GOT3 (cell line): ENCODE results near the gene DHRS12.

ENCODE experiments used
- DNase-seq: peaks from one replicate; lab custom pipeline; 2025; ENCODE audit warnings: mixed read lengths; lab: John Stamatoyannopoulos, UW

DHRS12 gene

GRCh38 chr13:51807041-51807440 lies 3.1 kb upstream of the DHRS12 start:
- DNase-seq: no peak

GRCh38 chr13:51806566-51806965 lies 2.6 kb upstream of the DHRS12 start:
- DNase-seq: no peak

GRCh38 chr13:51805925-51806324 lies 2.0 kb upstream of the DHRS12 start:
- DNase-seq: no peak

- DNase-seq: no peak
These were observed 1.4 kb upstream of the DHRS12 start for GRCh38 chr13:51805313-51805712.

GRCh38 chr13:51804295-51805172 lies 571 bp upstream of the DHRS12 start:
- no peak for DNase-seq

GRCh38 chr13:51802631-51803418 lies 1.1 kb downstream of the DHRS12 start:
- no peak for DNase-seq

- DNase-seq: no peak
These were observed 2.3 kb downstream of the DHRS12 start for GRCh38 chr13:51801631-51802099.

GRCh38 chr13:51800486-51800885 lies 3.5 kb downstream of the DHRS12 start:
- DNase-seq: no peak

GRCh38 chr13:51799261-51799660 lies 4.7 kb downstream of the DHRS12 start:
- DNase-seq: no peak

- no peak for DNase-seq
These were observed 6.1 kb downstream of the DHRS12 start for GRCh38 chr13:51797664-51798488.

- no peak for DNase-seq
These were observed 7.4 kb downstream of the DHRS12 start for GRCh38 chr13:51796546-51796945.

GRCh38 chr13:51795419-51795818 lies 8.5 kb downstream of the DHRS12 start:
- no peak for DNase-seq

- no peak for DNase-seq
These were observed 9.0 kb downstream of the DHRS12 start for GRCh38 chr13:51794964-51795363.

GRCh38 chr13:51793570-51794271 lies 10.2 kb downstream of the DHRS12 start:
- no peak for DNase-seq

- DNase-seq: no peak
These were observed 17.3 kb downstream of the DHRS12 start for GRCh38 chr13:51786425-51787265.

- DNase-seq: no peak
These were observed 18.1 kb downstream of the DHRS12 start for GRCh38 chr13:51785712-51786424.

GRCh38 chr13:51784097-51784496 lies 19.9 kb downstream of the DHRS12 start:
- no peak for DNase-seq

- DNase-seq: no peak
These were observed 20.4 kb downstream of the DHRS12 start for GRCh38 chr13:51783428-51784094.

GRCh38 chr13:51782026-51782710 lies 21.8 kb downstream of the DHRS12 start:
- no peak for DNase-seq
